Kidney tubule cell (primary cell): Measurements from ENCODE around the gene AKT2.

Experiments
- DNase-seq: peaks from one replicate; pipeline ENCODE4 v3.0.0-alpha.2; 2018; ENCODE audit warnings: low spot score

The AKT2 gene

GRCh38 chr19:40273469-40274360 is 11.4 kb downstream of the AKT2 start:
- no peak for DNase-seq

- DNase-seq = no peak
Observed at GRCh38 chr19:40272261-40272660, 12.9 kb downstream of the AKT2 start.

- DNase-seq = no peak
Observed at GRCh38 chr19:40271706-40272105, 13.4 kb downstream of the AKT2 start.

- DNase-seq = no peak
Observed at GRCh38 chr19:40270362-40271089, 14.6 kb downstream of the AKT2 start.

- DNase-seq = no peak
Observed at GRCh38 chr19:40269216-40269940, 15.8 kb downstream of the AKT2 start.

GRCh38 chr19:40267601-40267997 is 17.5 kb downstream of the AKT2 start:
- DNase-seq = no peak

- DNase-seq = no peak
Observed at GRCh38 chr19:40266912-40267600, 18.1 kb downstream of the AKT2 start.

GRCh38 chr19:40266119-40266518 is 19.0 kb downstream of the AKT2 start:
- DNase-seq = no peak

GRCh38 chr19:40265763-40266099 is 19.4 kb downstream of the AKT2 start:
- DNase-seq = no peak

GRCh38 chr19:40265055-40265762 is 19.9 kb downstream of the AKT2 start:
- DNase-seq = no peak

- DNase-seq = no peak
Observed at GRCh38 chr19:40264314-40265054, 20.7 kb downstream of the AKT2 start.

- no peak for DNase-seq
Observed at GRCh38 chr19:40263440-40264313, 21.5 kb downstream of the AKT2 start.

GRCh38 chr19:40262422-40262821 is 22.7 kb downstream of the AKT2 start:
- DNase-seq = no peak

GRCh38 chr19:40261631-40262030 is 23.5 kb downstream of the AKT2 start:
- no peak for DNase-seq

GRCh38 chr19:40257096-40257517 is 28.0 kb downstream of the AKT2 start:
- peak; percentile 93 for DNase-seq

GRCh38 chr19:40256512-40256911 is 28.6 kb downstream of the AKT2 start:
- no peak for DNase-seq

- DNase-seq = no peak
Observed at GRCh38 chr19:40255619-40256166, 29.5 kb downstream of the AKT2 start.

- DNase-seq = no peak
Observed at GRCh38 chr19:40254714-40255418, 30.3 kb downstream of the AKT2 start.

GRCh38 chr19:40253611-40254092 is 31.5 kb downstream of the AKT2 start:
- DNase-seq = no peak
